ENCODE measurements around the gene TOR2A. TPM values are rescaled to one million over a fixed set of nuclear protein-coding genes. Genes with fewer than 3 reads are reported as not detected.

Gene TOR2A
- total RNA-seq, 1 experiment from 2014 or later, result 14.4 TPM

- TF ChIP-seq NR3C1 (CRISPR knock-in tag; conservative IDR thresholded peaks at IDR 0.05; ENCODE audit: low read depth) (no peak), ZNF317 (CRISPR knock-in tag; IDR thresholded peaks at IDR 0.05; ENCODE audit: borderline replicate concordance, low read depth) (no peak)
- TF ChIP-seq, protein P1, sequence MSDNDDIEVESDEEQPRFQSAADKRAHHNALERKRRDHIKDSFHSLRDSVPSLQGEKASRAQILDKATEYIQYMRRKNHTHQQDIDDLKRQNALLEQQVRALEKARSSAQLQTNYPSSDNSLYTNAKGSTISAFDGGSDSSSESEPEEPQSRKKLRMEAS (CRISPR knock-in tag; IDR thresholded peaks at IDR 0.05), result no peak
Observed at GRCh38 chr9:127720031-127720864, 14.8 kb downstream of the TOR2A start (continued).

DNA sequence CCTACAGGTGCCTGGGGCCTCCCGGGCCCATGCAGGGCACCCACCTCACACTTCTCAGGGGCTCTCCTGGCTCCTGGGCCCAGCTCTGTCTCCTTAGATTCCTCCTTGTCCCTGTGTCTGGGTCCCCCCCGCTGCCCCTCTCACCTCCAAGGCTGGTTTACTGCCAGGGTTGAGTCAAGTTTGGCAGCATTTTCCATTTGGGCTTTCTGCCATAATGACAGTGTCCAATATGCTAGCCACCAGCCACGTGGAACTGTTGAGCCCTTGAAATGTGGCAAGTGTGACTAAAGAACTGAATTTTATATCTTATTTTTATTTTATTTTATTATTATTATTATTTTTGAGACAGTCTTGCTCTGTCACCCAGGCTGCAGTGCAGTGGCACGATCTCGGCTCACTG, 17.3 kb downstream of the TOR2A start:
- POLR2A ChIA-PET, result no interaction called here
- TF ChIP-seq, protein P2, sequence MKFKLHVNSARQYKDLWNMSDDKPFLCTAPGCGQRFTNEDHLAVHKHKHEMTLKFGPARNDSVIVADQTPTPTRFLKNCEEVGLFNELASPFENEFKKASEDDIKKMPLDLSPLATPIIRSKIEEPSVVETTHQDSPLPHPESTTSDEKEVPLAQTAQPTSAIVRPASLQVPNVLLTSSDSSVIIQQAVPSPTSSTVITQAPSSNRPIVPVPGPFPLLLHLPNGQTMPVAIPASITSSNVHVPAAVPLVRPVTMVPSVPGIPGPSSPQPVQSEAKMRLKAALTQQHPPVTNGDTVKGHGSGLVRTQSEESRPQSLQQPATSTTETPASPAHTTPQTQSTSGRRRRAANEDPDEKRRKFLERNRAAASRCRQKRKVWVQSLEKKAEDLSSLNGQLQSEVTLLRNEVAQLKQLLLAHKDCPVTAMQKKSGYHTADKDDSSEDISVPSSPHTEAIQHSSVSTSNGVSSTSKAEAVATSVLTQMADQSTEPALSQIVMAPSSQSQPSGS (CRISPR knock-in tag; IDR thresholded peaks at IDR 0.05; ENCODE audit: borderline replicate concordance, low read depth), result no peak
- no peak for TF ChIP-seq TEAD4 (CRISPR knock-in tag; IDR thresholded peaks at IDR 0.05)
- TF ChIP-seq, protein P3, sequence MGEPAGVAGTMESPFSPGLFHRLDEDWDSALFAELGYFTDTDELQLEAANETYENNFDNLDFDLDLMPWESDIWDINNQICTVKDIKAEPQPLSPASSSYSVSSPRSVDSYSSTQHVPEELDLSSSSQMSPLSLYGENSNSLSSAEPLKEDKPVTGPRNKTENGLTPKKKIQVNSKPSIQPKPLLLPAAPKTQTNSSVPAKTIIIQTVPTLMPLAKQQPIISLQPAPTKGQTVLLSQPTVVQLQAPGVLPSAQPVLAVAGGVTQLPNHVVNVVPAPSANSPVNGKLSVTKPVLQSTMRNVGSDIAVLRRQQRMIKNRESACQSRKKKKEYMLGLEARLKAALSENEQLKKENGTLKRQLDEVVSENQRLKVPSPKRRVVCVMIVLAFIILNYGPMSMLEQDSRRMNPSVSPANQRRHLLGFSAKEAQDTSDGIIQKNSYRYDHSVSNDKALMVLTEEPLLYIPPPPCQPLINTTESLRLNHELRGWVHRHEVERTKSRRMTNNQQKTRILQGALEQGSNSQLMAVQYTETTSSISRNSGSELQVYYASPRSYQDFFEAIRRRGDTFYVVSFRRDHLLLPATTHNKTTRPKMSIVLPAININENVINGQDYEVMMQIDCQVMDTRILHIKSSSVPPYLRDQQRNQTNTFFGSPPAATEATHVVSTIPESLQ (CRISPR knock-in tag; IDR thresholded peaks at IDR 0.05), result no peak
- no peak for TF ChIP-seq RORB (CRISPR knock-in tag; IDR thresholded peaks at IDR 0.05)
- no peak for TF ChIP-seq ETV6 (CRISPR knock-in tag; IDR thresholded peaks at IDR 0.05)
- no peak for TF ChIP-seq ZMAT4 (CRISPR knock-in tag; IDR thresholded peaks at IDR 0.05)
- no peak for TF ChIP-seq ZNF671 (CRISPR knock-in tag; IDR thresholded peaks at IDR 0.05)
- TF ChIP-seq JUN (CRISPR knock-in tag; IDR thresholded peaks at IDR 0.05), result no peak
- TF ChIP-seq USF1 (CRISPR knock-in tag; IDR thresholded peaks at IDR 0.05), result no peak
- DNase-seq (ENCODE audit: low spot score) (no peak), ATAC-seq (no peak)
- H3K4me3 Mint-ChIP-seq, result no peak overlapping the region
- H3K9me3 Mint-ChIP-seq, result no peaks in the 10 kb centered on the region
- CTCF ChIA-PET, result interaction anchor here (7.3 kb wide), 1 partner anchor 17 kb away, joined by 73 read pairs; the partner anchor contains the start of gene TOR2A
- no peak overlapping the region for H3K27ac Mint-ChIP-seq
- H3K27me3 Mint-ChIP-seq (ENCODE audit: low read depth), result no peaks in the 10 kb centered on the region
- no peaks in the 10 kb centered on the region for H3K36me3 Mint-ChIP-seq
- H3K4me1 Mint-ChIP-seq, result peaks cover 16% of the 10 kb centered on the region

- Mint-ChIP-seq H3K27ac (peak overlapping the region; percentile 74; the same call in 1 of the 2 replicates), H3K27me3 (ENCODE audit: low read depth) (no peaks in the 10 kb centered on the region), H3K4me1 (peaks cover 22% of the 10 kb centered on the region), H3K4me3 (peak overlapping the region; percentile 97), H3K36me3 (no peaks in the 10 kb centered on the region), H3K9me3 (no peaks in the 10 kb centered on the region)
- POLR2A ChIA-PET, result interaction anchor here (1.4 kb wide), 1 partner anchor 138 kb away, joined by 4 read pairs; no protein-coding TSS in a partner anchor
- CTCF ChIA-PET, result interaction anchor here (1.1 to 7.3 kb wide), 6 partner anchors 9 to 214 kb away, joined by 3 to 73 read pairs (median 4); partner anchors contain the start of genes PIP5KL1 and TOR2A
- TF ChIP-seq, protein P4, sequence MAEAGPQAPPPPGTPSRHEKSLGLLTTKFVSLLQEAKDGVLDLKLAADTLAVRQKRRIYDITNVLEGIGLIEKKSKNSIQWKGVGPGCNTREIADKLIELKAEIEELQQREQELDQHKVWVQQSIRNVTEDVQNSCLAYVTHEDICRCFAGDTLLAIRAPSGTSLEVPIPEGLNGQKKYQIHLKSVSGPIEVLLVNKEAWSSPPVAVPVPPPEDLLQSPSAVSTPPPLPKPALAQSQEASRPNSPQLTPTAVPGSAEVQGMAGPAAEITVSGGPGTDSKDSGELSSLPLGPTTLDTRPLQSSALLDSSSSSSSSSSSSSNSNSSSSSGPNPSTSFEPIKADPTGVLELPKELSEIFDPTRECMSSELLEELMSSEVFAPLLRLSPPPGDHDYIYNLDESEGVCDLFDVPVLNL (CRISPR knock-in tag; IDR thresholded peaks at IDR 0.05; ENCODE audit: borderline replicate concordance, low read depth), result no peak
- no peak for TF ChIP-seq ATF1 (CRISPR knock-in tag; IDR thresholded peaks at IDR 0.05)
- no peak for TF ChIP-seq ZNF263 (CRISPR knock-in tag; IDR thresholded peaks at IDR 0.05; ENCODE audit: low read depth)
- no peak for TF ChIP-seq CREM (CRISPR knock-in tag; IDR thresholded peaks at IDR 0.05)
- no peak for TF ChIP-seq SOX15 (CRISPR knock-in tag; IDR thresholded peaks at IDR 0.05)
- TF ChIP-seq, protein P5, sequence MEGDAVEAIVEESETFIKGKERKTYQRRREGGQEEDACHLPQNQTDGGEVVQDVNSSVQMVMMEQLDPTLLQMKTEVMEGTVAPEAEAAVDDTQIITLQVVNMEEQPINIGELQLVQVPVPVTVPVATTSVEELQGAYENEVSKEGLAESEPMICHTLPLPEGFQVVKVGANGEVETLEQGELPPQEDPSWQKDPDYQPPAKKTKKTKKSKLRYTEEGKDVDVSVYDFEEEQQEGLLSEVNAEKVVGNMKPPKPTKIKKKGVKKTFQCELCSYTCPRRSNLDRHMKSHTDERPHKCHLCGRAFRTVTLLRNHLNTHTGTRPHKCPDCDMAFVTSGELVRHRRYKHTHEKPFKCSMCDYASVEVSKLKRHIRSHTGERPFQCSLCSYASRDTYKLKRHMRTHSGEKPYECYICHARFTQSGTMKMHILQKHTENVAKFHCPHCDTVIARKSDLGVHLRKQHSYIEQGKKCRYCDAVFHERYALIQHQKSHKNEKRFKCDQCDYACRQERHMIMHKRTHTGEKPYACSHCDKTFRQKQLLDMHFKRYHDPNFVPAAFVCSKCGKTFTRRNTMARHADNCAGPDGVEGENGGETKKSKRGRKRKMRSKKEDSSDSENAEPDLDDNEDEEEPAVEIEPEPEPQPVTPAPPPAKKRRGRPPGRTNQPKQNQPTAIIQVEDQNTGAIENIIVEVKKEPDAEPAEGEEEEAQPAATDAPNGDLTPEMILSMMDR (IDR thresholded peaks at IDR 0.05), result no peak
- no peak for DNase-seq (ENCODE audit: low spot score)
- ATAC-seq, result no peak
Observed at GRCh38 chr9:127716412-127716811, 18.7 kb downstream of the TOR2A start.
